Heart right ventricle (tissue), 16 donors: ENCODE data around the gene GOPC. TPM values are rescaled to one million over a fixed set of nuclear protein-coding genes. Genes with fewer than 3 reads are reported as not detected.

Source experiments
- ATAC-seq, 8 donors: fragments of 200-7000 bp; cut with Tn5 transposase; one replicate each; pipeline ENCODE4 v1.9.1; 2020; ENCODE audit warnings: mild to moderate bottlenecking in 8 of 8, moderate library complexity in 8 of 8, moderate number of reproducible peaks in 1 of 8
- DNase-seq, 2 donors: peaks; one replicate each; pipeline ENCODE4 v3.0.0-alpha.2; 2020
- H3K27ac ChIP-seq, 10 donors: fragments of 200-600 bp; sonication (generic) in 2 of 10; one replicate each; pipeline versions ENCODE4 v1.5.0 to v1.8.0; 2020 to 2022; ENCODE audit warnings: mild to moderate bottlenecking in 3 of 10
- H3K27me3 ChIP-seq, 7 donors: fragments of 200-600 bp; one replicate each; pipeline ENCODE4 v1.8.0; 2021 to 2022; ENCODE audit warnings: mild to moderate bottlenecking in 2 of 7
- H3K36me3 ChIP-seq, 9 donors: fragments of 200-600 bp; sonication (generic) in 1 of 9; one replicate each; pipeline versions ENCODE4 v1.5.0 to v1.8.0; 2020 to 2022; ENCODE audit warnings: mild to moderate bottlenecking in 2 of 9
- H3K4me1 ChIP-seq, 9 donors: fragments of 200-600 bp; sonication (generic) in 1 of 9; one replicate each; pipeline versions ENCODE4 v1.5.0 to v1.8.0; 2020 to 2022; ENCODE audit warnings: mild to moderate bottlenecking in 4 of 9
- H3K4me3 ChIP-seq, 10 donors: fragments of 200-600 bp; sonication (generic) in 2 of 10; one replicate each; pipeline versions ENCODE4 v1.5.0 to v1.8.0; 2020 to 2022; ENCODE audit warnings: mild to moderate bottlenecking in 7 of 10, moderate library complexity in 2 of 10
- H3K9me3 ChIP-seq, 11 donors: fragments of 200-600 bp in 10 of 11; sonication (generic) in 2 of 11; one replicate each; pipeline versions ENCODE4 v1.5.0 to v1.8.0; 2013 to 2022; ENCODE audit warnings: mild to moderate bottlenecking in 2 of 11, control low read depth in 1 of 11, moderate library complexity in 1 of 11
- WGBS, 2 donors: extraction: QIAGEN DNeasy Blood & Tissue Kit; methylation state at CpG; one replicate each; pipeline ENCODE4 v1.1.7; 2013; ENCODE audit warnings: inconsistent platforms in 1 of 2; 5-methylcytosine and 5-hydroxymethylcytosine counted together
- intact Hi-C, 10 donors: fragments of 100-400 bp; cut with DNase I; formaldehyde crosslinking; loops; one replicate each; pipeline versions ENCODE4 v1.11.1 to v1.14.2; 2022
- polyA plus RNA-seq, 2 donors: library from polyadenylated mRNA; stranded (reverse); fragments of 200-250 nt; gene quantifications; one replicate each; pipeline ENCODE4 v1.2.3, GENCODE V29; 2013
- total RNA-seq, 10 donors: library from RNA; stranded (reverse); fragmentation: NEBNext Ultra II Directional in 3 of 10; extraction: Animal tissue kit (Norgen Biotek cat#: 25700) in 3 of 10; gene quantifications; one replicate each; pipeline versions ENCODE4 v1.2.1 to v1.2.4, GENCODE V29; 2021 to 2023
- TF ChIP-seq, protein P1 (sequence below), 9 donors: fragments of 200-600 bp; sonication (generic) in 2 of 9; IDR thresholded peaks; one replicate each; pipeline versions ENCODE4 v1.5.0 to v1.8.0; 2021 to 2022; ENCODE audit warnings: antibody characterized with exemption in 9 of 9, mild to moderate bottlenecking in 5 of 9, moderate library complexity in 1 of 9
- donor health status: Arrhythmogenic right ventricular cardiomyopathy.
- donor health status: ischemic (EF 13 %, LVEDD 7.1; RV severe dilation, severe dysfunction).
- donor health status: healthy with polysubstance abuse.
- donor health status: DM: no; HTN: yes; CAD: no.
- donor health status: DM: no; HTN: no; CAD: no.
- donor health status: ischemic (EF 25% LVEDD 6.9; RV normal size, moderate dysfunction).
- donor health status: ischemic (EF 25% LVEDD 5.7; RV mildly dilated, moderate dysfunction).
- donor health status: healthy.
- donor health status: DM: yes; HTN: yes; CAD: no.
- donor health status: Ischemic cardiomyopathy.
- donor health status: ischemic (EF 35%, LVEDD 5.7; RV mildly dilated, moderate dysfunction).
- donor health status: nonischemic (EF 11% LVEDD 7.7; RV severe dilation, severe dysfunction).
- donor health status: DM: yes; HTN: yes; CAD: no.
- donor health status: PGD.
- donor health status: ischemic (EF 29% LVEDD 5.4; RV normal size, mild dysfunction).
- donor health status: nonischemic (EF 23%, LVEDD 6.1; RV moderate dilation, normal function).

The GOPC gene
- total and polyA plus RNA-seq, 12 donors, result 11.1 to 32.8 (median 23.5) TPM

DNA sequence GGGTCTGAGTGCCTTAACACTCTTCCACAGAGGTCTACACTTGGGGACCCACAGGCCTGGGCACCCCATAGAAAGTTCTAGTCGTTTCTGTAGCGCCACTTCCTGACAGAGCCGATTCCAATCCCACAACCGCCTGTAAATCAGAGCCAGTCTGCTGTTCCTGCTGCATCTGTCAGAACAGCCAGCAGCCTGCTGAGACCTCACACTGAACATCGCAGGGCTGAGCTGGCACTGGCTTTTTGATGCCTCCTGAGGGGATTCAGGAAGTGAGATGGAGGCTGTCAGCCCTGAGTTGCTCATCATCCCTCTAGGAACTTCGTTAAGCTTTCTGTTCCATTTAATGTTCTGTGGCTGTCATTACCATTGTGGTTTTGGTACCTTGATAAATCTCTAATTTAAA is 71.0 kb downstream of the GOPC start:
- TF ChIP-seq, protein P1, sequence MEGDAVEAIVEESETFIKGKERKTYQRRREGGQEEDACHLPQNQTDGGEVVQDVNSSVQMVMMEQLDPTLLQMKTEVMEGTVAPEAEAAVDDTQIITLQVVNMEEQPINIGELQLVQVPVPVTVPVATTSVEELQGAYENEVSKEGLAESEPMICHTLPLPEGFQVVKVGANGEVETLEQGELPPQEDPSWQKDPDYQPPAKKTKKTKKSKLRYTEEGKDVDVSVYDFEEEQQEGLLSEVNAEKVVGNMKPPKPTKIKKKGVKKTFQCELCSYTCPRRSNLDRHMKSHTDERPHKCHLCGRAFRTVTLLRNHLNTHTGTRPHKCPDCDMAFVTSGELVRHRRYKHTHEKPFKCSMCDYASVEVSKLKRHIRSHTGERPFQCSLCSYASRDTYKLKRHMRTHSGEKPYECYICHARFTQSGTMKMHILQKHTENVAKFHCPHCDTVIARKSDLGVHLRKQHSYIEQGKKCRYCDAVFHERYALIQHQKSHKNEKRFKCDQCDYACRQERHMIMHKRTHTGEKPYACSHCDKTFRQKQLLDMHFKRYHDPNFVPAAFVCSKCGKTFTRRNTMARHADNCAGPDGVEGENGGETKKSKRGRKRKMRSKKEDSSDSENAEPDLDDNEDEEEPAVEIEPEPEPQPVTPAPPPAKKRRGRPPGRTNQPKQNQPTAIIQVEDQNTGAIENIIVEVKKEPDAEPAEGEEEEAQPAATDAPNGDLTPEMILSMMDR (IDR thresholded peaks at IDR 0.05), result no peak
- Histone ChIP-seq H3K4me1 (peaks cover 0 to 22% (median 9%) of the 10 kb centered on the region in 9 donors), H3K27ac (peak overlapping the region in 5 of 10 donors; percentile 4 to 49 (median 37)), H3K27me3 (no peaks in the 10 kb centered on the region), H3K36me3 (peaks cover 0 to 16% (median 0%) of the 10 kb centered on the region in 9 donors), H3K4me3 (no peak overlapping the region), H3K9me3 (no peaks in the 10 kb centered on the region)
- ATAC-seq (peak in 1 of 8 donors; percentile 48), DNase-seq (no peak)
- WGBS, 2 donors, result 62 to 72% methylated on average over 6 of the region's 6 CpGs
- intact Hi-C loops, result loop anchor here in 3 of 10 donors (5.0 kb wide), 3 partner anchors 34 to 49 kb away; partner anchors contain the start of gene DCBLD1 (in 1 of the 3)

DNA sequence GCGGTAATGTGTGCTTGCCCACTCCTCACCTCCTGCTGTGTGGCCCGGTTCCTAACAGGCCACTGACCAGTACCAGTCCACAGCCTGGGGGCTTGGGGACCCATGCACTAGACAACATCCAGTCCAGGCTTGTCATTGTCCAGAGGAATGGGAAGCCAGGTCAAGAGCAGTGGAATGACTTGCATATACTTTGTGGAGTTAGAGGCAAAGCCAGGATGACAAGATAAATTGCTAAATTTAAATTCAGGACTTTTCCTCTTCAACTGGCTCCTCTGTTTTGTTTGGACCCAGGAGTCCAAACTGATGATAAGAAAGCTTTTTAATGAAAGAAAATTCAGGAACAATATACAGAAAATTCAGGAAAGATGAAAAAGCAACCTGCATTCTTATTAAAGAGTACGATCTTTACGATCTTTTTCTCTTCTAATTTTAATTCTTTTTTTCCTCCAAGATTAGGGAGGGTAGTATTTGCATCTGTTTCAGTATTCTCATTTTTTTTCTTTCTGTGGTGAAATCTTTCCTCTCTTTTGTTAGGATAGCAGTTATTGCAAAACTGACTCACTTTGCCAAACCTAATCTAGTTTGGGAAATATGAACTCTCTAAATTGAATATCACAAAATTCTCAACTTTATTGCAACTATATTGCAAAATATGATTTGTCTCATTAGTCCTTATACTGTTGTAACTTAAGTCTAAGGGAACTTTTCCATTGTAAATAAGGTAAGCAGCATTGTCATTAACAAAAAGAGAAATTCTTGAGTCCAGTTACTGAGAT is 71.7 kb downstream of the GOPC start:
- peak overlapping the region in 4 of 10 donors; percentile 17 to 49 (median 42) for H3K27ac ChIP-seq
- 91 to 93% methylated on average over 4 of the region's 4 CpGs for WGBS, 2 donors
- ATAC-seq, result peak in 1 of 8 donors; percentile 38

DNA sequence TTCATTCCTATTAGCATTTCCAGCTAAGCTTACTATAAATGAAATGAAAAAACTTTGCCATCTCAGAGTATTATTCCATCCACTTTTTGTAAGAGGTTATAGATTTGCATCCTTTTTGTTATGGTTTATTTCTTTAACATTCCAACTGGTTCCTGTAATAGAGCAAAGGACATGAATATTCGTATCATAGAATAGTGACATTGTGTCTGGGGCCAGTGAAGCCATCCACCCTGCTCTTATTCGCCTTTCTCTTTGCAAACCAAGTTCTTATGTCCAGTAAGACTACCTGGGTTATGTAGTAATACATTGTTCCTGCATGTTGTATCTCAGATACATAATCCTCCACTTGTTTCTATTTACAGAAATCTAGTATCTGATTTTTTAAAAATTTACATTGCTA is 76.7 kb downstream of the GOPC start:
- TF ChIP-seq, protein P1 (IDR thresholded peaks at IDR 0.05), result no peak
- no peak for DNase-seq
- Histone ChIP-seq H3K4me1 (peaks cover 0 to 5% (median 0%) of the 10 kb centered on the region in 9 donors), H3K9me3 (no peaks in the 10 kb centered on the region), H3K27me3 (no peaks in the 10 kb centered on the region), H3K27ac (no peak overlapping the region), H3K36me3 (peaks cover 0 to 4% (median 0%) of the 10 kb centered on the region in 9 donors), H3K4me3 (no peak overlapping the region)
- whole genome bisulfite sequencing, 2 donors, result 93 to 96% methylated on average over 2 of the region's 2 CpGs
- intact Hi-C loops, result loop anchor here in 1 of 10 donors (5.0 kb wide), 1 partner anchor 33 kb away; no protein-coding TSS in a partner anchor
- no peak for ATAC-seq

More for the DNA sequence above, 71.7 kb downstream of the GOPC start:
- no peak overlapping the region for H3K4me3 ChIP-seq
- peaks cover 0 to 19% (median 6%) of the 10 kb centered on the region in 9 donors for H3K4me1 ChIP-seq
- no peaks in the 10 kb centered on the region for H3K9me3 ChIP-seq
- DNase-seq, result no peak
- H3K27me3 ChIP-seq, result no peaks in the 10 kb centered on the region
- TF ChIP-seq, protein P1 (IDR thresholded peaks at IDR 0.05), result no peak
- peaks cover 0 to 16% (median 0%) of the 10 kb centered on the region in 9 donors for H3K36me3 ChIP-seq
- intact Hi-C loops, result loop anchor here in 3 of 10 donors (5.0 kb wide), 3 partner anchors 33 to 48 kb away; partner anchors contain the start of gene DCBLD1 (in 1 of the 3)

DNA sequence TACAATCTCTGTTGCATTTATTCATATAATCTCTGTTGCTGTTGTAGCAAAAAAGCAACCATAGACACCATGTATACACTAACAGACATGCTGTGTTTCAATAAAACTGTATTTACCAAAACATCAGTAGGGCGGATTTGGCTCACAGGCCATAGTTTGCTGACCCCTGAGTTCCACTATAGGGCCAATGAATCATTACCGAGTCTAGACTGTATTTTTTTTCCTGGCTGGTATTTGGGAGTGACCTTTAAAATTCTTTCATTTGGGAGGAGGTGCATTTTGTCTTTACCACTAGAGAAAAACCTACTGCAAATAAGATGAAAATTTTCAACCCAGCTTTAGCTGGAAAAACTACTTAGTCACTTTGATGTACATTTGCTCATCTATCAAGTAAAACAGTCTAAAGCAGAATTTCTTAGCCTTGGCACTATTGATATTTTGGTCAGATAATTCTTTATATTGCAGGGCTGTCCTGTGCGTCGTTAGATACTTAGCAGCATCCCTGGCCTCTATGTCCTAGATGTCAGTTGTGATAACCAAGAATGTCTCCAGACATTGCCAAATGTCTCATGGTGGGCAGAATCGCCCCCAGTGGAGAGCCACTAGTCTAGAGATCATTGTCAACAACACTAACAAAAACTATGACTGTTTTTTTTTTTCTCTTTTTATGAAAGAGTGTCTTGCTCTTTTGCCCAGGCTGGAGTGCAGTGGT is 80.4 kb downstream of the GOPC start:
- Histone ChIP-seq H3K4me3 (no peak overlapping the region), H3K27ac (no peak overlapping the region), H3K9me3 (no peaks in the 10 kb centered on the region), H3K36me3 (peaks cover 0 to 11% (median 0%) of the 10 kb centered on the region in 9 donors), H3K4me1 (no peaks in the 10 kb centered on the region), H3K27me3 (no peaks in the 10 kb centered on the region)
- 88 to 94% methylated on average over 5 of the region's 5 CpGs for WGBS, 2 donors
- intact Hi-C loops, result no loop called here
- TF ChIP-seq, protein P1 (IDR thresholded peaks at IDR 0.05), result no peak
- no peak for DNase-seq
- no peak for ATAC-seq
